ENCODE data around the gene MINDY4.

MINDY4 gene

DNA sequence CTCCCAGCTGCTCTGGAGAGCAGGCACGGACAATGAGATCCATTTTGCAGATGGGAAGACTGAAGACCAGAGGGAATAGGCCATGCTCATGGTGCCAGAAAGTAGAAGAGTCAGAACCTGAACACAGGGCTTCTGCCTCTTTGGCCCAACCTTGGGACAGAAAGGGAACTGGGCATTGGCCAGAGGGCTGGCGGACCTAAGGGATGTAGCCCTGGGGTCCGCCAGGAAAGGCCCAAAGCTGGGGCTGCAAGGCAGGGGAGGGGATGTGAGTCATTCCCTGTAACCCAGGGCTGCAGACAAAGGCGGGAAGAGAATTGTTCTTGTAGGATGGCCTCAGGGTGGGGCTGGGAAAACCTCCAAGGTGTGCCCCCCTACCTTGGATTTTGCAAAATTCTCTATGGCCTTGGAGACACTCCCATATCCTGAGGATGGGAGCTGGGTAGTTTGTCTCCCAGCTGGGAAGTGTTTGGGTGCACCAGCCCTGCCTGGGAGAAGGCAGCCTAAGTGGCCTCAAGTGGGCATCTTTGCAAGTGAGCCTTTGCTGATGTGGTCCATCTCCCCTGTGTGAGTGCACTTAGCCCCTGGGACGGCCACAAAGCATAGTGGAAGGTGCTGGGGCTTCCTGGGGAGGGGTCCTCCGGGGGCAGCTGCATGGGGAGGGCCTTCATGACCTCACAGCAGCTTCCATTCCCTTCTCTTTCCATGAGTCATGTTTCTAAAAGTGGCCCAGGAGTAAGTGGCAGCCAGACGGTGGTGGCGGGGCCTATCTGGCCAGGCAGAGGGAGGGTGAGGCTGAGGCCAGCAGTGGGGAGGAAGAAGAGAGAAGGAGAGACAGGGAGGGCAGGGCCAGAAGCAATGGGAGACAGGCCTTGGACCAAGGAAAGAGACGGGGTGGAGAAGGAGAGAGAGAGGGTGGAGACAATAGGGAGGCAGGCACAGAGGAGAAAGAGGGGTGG lies 149.6 kb downstream of the MINDY4 start:
- DNase-seq = no peak

DNA sequence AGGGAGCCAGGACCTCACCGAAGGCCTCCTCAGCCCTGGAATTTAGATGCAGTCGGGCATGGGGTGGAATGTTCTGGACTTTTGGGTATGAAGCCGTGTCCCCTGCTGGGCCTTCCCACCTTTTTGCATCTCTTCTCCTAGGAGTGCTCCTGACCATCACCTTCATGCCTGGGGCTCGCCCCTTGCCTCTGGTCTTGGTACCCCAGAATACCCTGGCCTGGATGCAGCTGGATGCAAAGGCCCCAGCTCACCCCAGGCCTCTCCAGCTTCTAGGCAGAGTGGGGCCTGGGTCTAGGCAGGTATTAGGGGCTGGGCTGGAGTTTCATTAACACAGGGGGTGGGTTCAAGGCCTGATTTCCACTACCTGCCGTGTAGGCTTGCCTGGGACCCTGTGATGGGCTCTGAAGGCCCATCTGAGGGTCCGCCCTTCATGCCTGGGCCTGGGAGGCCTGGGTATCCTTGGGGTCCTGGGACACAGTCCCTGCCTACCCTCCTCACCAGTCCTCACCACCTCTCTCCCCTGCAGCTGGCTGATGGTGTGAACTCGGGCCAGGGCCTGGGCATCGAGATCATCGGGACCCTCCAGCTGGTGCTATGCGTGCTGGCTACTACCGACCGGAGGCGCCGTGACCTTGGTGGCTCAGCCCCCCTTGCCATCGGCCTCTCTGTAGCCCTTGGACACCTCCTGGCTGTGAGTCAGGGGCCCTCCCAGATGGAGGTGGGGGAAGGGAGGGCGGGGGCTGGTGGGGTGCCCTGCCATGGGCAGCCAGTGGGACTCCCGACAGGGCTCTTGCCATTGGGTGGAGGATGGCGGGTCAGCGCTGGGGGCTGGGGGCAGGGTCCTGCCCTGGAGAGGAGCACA lies 150.6 kb downstream of the MINDY4 start:
- no peak for DNase-seq

DNA sequence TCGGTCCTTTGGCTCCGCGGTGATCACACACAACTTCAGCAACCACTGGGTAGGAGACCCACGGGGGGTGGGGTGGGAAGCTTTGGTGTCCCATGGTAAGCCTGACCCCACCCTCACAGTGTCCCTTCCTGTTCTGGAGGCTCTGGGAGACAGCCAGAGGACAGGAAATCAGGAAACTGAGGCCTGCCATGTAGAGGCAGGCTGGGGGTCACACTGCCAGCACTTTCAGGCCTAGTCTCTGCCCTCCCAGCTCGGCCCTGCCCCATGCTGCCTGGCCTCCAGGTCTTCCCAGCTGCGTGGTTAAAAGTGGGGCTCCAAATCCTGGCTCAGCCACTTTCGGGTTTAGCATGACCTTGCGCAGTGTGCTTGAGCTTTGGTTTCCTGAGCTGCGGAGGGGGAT lies 151.4 kb downstream of the MINDY4 start:
- no peak for DNase-seq

DNA sequence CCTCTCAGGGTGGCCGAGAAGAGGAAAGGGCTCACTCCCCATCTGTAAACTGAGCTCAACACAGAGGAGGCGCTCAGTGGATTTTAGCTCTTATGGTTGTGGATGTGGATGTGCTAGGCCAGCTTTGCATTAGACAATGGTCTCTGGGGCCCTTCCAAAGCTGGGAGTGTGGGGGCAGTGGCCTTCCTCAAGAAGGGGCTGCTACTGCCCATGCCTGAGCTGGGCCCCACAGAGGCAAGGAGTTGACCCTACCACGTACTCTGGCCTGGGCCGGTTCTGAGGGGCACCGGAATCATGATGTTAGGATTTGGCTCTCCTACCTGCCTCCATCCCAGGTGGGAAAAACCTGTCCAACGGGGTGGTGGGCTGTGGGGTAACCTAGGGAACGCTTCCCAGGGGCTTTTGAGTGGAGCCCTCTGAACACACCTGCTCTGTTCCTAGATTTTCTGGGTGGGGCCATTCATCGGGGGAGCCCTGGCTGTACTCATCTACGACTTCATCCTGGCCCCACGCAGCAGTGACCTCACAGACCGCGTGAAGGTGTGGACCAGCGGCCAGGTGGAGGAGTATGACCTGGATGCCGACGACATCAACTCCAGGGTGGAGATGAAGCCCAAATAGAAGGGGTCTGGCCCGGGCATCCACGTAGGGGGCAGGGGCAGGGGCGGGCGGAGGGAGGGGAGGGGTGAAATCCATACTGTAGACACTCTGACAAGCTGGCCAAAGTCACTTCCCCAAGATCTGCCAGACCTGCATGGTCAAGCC lies 152.0 kb downstream of the MINDY4 start:
- no peak for DNase-seq

DNA sequence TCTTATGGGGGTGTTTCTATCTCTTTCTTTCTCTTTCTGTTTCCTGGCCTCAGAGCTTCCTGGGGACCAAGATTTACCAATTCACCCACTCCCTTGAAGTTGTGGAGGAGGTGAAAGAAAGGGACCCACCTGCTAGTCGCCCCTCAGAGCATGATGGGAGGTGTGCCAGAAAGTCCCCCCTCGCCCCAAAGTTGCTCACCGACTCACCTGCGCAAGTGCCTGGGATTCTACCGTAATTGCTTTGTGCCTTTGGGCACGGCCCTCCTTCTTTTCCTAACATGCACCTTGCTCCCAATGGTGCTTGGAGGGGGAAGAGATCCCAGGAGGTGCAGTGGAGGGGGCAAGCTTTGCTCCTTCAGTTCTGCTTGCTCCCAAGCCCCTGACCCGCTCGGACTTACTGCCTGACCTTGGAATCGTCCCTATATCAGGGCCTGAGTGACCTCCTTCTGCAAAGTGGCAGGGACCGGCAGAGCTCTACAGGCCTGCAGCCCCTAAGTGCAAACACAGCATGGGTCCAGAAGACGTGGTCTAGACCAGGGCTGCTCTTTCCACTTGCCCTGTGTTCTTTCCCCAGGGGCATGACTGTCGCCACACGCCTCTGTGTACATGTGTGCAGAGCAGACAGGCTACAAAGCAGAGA lies 152.7 kb downstream of the MINDY4 start:
- no peak for DNase-seq

DNA sequence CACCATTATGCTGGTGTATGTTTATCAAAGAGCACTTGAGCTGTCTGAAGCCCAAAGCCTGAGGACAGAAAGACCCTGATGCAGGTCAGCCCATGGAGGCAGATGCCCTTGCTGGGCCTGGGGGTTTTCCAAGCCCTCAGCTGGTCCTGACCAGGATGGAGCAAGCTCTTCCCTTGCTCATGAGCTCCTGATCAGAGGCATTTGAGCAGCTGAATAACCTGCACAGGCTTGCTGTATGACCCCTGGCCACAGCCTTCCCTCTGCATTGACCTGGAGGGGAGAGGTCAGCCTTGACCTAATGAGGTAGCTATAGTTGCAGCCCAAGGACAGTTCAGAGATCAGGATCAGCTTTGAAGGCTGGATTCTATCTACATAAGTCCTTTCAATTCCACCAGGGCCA lies 153.4 kb downstream of the MINDY4 start:
- DNase-seq = no peak

DNA sequence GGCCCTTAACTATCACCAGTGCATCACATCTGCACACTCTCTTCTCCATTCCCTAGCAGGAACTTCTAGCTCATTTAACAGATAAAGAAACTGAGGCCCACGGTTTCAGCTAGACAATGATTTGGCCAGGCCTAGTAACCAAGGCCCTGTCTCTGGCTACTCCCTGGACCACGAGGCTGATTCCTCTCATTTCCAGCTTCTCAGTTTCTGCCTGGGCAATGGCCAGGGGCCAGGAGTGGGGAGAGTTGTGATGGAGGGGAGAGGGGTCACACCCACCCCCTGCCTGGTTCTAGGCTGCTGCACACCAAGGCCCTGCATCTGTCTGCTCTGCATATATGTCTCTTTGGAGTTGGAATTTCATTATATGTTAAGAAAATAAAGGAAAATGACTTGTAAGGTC lies 153.9 kb downstream of the MINDY4 start:
- no peak for DNase-seq

DNA sequence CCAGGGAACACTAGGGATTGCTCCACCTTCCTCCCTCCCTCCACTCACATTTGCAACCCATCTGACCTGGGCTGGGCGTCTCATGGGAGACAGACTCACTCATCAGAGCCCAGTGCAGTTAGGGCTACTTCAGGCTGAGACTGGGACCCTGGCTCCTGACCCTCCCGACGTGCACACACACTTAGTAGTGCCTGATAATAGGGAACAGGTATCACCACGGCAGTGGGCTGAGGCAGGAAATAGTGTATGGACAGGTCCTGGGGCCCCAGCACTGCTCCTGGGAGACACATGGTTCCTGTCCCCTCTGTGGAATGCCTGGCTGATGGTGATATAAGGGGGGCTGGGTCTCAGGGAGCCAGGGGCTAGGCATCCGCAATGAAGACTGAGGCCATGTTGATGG lies 154.7 kb downstream of the MINDY4 start:
- no peak for DNase-seq

DNA sequence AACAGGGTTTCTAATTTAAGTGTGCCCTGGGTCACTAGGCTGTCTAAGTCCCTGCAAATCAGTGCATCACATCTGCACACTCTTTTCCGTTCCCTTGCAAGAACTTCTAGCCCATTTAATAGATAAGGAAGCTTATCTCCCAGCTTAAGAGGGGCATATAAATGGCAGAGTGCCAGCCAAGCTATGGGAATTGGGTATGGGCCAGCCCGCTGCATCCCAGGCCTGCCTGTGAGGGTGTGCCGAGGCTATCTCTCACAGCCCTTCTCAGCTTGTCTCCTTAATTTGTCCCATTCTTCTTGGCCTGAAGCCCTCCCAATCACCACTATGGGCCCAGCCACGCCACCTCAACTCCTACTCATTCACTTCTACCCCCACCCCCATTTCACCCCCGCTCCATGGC lies 155.1 kb downstream of the MINDY4 start:
- DNase-seq = no peak

DNA sequence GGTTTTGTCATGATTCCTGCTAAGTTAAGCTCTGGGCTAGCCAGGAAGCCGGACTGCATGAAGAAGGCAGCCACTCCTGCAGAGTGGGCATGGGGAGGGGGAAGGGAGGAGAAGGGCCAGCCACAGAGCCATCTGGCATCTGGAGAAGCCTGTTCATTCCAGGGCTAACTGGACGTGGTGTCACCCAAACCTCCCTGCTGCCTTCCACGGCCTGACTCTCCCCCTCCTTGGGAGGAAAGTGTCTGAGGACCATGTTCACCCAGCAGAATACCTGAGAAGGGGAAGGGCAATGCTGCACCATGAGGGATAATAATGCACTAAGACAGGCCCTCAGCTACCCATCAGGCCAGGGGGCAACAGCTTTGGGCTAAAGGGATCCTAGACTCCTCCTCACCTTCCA lies 155.8 kb downstream of the MINDY4 start:
- no peak for DNase-seq

DNA sequence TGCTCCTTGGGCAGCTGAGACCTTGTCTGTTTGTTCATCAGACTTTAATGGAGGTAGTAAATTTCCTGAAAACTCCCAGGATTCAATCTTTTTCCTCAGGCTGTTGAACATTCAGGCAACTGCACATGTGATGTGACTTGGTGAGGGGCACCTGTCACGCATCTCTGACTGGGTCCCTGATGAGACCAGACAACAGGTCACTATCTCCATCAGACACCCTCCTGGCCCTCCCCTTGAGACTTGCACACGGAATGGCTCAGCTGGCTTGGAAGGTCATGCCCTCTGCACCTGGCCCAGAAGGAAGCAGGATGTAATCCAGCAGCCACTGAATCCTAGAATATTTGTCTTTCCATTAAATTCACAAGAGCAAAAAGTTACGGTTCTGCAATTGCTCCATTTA lies 156.3 kb downstream of the MINDY4 start:
- no peak for DNase-seq

DNA sequence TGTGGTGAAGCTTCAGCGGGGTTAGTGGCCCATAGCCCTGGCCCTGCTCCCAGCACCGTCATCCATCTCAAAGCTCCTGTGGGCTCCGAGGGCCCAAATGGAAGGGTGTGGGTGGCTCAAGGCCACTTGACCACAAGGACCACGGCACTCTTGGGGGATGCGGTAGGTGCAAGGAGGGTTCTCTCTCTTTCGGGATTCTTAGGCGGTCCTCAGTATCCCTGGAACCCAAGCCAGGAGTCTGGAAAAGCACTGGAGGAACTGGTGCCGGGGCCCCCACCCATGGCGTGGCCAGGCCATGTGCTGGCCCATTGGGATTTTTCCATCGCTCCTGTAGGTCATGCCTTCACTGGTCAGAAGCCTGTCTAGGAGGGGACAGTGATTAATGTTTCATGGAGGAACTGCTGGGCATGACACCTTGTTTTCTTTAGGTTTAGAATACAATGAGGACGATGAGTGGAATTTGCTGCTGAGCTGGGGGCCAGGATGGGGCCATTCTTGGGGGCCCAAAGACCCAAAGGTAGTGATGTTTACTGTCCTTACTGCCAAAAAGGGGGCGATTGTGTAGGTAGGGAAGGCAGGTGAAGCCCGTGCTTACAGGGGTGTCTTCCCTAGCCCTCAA lies 157.1 kb downstream of the MINDY4 start:
- no peak for DNase-seq

DNA sequence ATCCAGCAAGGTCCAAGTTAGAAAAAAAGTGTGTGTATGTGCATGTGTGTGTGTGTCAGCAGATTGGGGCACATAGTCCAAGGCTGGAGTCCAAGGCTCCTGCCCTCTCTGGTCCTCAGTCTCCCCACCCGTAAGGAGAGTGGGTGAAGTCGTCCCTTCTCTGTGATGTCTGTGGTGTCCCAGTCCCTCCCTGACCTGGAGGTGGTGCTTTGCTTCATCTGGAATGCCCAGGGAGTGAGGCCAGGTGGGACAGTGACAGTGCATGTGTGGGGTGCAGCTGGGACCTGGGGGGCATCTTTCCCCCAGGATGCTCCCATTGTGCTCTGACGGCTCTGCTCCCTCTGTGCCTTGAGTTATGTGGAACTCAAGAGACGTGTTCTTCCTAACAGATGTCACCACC lies 158.5 kb downstream of the MINDY4 start:
- DNase-seq = no peak

DNA sequence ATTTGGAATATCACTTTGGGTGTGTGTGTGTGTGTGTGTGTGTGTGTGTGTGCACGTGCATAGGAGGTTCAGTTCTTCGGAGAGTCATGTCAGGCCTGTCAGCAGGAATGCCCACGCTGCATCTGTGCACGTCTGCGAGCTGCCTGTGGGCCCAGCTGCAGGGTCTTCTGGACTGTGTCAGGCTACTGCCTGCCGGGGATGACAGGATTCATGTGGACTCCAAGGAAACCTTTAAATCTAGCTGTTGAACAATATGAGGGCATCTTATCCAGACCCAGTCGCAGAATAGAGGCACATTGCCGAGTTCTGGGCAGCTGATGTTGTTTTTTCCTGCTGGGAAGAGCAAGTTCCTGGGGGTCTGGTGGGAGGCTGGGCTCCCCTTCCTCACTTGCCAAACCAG lies 159.4 kb downstream of the MINDY4 start:
- DNase-seq = no peak

DNA sequence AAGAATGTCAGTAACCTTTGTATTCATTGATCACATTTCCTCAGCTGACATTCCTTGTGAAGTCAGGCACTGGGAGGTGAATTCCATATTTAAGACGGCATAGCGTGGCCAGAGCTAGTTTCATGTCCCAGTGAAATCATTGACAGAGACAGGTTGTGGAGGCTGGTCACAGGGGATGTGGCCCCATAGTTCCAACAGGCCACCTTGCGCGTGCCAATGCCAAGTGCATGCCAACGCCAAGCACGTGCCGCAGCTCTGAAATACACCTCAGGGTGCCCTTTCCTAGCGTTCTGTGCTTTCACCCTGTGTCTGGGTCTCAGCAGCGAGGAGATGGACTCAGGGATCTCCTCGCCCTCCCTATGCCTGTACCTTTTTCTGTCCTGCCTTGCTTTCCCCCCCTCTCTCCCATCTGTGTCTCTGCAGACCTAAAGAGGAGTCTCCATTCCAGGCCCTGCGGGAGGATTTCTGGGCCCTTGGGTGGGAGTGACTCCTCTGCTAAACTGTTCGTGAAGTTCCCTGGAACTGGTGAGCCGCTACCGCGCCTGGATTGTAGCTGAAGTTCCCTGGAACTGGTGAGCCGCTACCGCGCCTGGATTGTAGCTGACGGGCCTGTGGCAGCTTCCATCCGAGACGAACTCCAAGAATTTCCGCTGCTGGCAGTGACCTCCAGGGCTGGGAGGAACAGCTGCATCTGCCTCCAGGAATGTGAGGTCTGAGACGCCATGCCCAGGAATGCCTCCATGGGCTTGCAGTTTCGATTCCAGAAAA lies 160.1 kb downstream of the MINDY4 start:
- no peak for DNase-seq

DNA sequence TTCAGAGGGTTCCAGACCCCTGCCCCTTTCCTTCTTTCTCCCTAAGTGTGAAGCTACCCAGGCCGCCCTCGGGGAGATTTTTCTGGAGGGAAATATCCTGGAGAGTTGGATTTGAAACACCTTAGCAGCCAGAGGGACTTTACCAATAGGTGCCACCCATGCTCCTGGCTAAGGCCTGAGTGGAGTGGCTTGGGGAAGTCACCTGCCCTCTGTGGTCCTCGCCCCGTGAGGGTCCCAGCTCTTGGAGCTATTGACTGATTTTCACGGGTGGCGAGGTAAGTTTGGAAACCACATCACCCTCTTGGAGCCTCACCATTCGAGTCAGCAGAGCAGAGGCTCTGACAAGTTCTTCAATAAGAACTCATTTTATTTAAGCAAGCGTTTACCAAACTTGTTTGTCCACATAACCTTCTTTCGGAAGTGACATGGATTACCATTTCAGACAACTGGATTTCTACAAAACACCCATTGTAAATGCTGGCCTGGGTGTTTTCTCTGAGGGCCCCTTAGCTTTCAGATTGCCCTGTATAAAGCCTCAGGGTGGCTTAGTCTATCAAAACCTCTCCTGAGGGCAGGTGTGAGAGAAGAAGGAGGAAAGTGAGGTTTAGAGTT lies 160.8 kb downstream of the MINDY4 start:
- no peak for DNase-seq

DNA sequence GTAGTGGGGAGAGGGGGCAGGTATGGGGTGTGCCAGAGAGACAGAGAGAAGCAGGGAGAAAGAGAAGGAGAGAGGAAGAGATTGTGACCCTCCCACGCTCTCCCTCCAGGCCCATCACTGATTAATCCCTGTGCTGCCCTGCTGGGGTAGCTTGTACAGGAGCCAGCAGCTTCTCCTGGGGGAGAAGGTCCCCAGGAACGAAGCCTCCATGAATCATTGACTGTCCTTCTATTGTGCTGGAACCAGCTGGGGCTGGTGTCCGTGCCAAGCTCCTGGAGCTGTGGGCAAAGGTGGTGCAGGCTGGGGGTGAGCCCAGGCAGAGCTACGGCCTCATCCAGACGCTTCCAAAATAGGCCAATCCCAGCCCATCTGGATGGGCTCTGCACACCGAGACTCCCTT lies 161.3 kb downstream of the MINDY4 start:
- no peak for DNase-seq

DNA sequence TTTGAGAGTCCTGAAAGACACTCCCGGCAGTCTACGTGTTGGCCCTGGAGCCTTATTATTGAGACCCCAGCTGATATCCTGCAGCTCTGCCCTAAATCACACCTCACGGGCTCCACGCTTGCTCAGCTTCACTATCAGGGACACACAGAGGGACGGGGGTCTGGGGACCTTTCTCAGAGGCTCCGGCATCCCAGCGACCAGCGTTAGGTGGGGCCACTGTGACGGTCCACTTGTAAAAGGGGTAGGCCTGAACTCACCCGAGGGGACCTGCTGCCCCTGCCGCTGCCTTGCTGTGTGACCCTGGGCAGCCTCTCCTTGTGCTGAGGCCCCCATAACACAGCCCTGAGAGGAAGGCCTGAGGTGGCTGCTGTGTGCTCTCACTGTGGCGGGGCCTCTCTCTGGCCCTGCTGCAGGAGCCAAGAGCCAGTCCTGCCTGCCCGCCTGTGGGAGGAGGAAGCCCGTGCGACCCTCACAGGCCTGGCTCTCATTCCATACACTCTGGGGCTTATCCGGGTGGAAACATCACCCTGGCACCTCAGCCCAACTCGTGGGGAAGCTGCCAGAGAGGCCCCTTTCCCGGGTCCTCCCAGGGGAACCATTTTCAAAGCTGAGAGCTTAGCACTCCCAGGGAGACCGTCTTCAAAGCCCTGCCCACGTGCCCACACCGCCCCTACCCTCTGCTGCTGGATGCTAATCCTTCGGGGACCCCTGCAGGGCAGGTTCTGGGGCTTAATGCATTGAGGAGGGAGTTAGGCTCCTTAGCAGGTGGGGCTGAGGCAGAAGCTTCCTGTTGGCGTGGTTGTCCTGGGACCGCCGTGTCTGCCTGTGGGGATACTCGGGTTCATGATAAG lies 162.1 kb downstream of the MINDY4 start:
- DNase-seq = no peak

DNA sequence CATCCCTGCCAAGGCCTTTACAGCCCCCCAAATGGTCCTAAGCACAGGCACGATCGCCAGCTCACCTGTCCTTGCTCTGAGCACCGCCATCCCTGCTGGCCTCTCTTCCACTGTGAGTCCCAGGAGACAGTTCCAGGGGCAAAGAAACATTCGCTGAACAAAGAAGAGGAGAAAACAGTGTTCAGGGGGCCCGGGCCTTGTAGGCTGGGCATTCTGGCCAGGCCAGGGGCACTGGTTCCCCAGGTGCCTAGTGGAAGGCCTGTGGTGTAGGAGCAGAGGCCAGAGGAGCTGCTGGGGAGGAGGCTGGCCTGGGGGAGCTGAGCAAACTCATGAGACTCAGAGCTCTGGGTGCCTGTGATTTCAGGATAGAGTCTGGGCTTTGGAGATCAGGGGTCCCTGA lies 163.0 kb downstream of the MINDY4 start:
- DNase-seq = no peak
